ENCODE results near the gene U2AF1L4. TPM values are rescaled to one million over a fixed set of nuclear protein-coding genes. Genes with fewer than 3 reads are reported as not detected.
A peak's percentile ranks its signal among the peaks of the same experiment; 100 is the strongest.

The U2AF1L4 gene
- total and polyA plus RNA-seq, 10 of the 15 experiments (the other 5 are each of a cell fraction or from before 2014, with no cell fraction given), result 7.9 to 21.6 (median 15.1) TPM

- TF ChIP-seq ZBTB4 (CRISPR knock-in tag; IDR thresholded peaks at IDR 0.05), result no peak
- TF ChIP-seq SMC3 (IDR thresholded peaks at IDR 0.05; ENCODE audit: borderline replicate concordance, low read length), result 0 out of 2 replicates have a peak, but pooled peaks have one; percentile 1
- peak; percentile 42; the same call in 1 of the 2 replicates for TF ChIP-seq SMAD5 (IDR thresholded peaks at IDR 0.05; ENCODE audit: low read depth)
- TF ChIP-seq SUZ12 (IDR thresholded peaks at IDR 0.05; ENCODE audit: unreplicated experiment), result no peak
- TF ChIP-seq BRCA1 (IDR thresholded peaks at IDR 0.05; ENCODE audit: low read depth, low read length), result no peak
- peak; percentile 73 for TF ChIP-seq NFYA (IDR thresholded peaks at IDR 0.05; ENCODE audit: borderline replicate concordance, low read depth, low read length)
- TF ChIP-seq RB1 (IDR thresholded peaks at IDR 0.05; ENCODE audit: borderline replicate concordance), result peak; percentile 75; the same call in 1 of the 2 replicates
- peak; percentile 100 for TF ChIP-seq DPF2 (IDR thresholded peaks at IDR 0.05)
- peak; percentile 47 to 60 for TF ChIP-seq IKZF2 (IDR thresholded peaks at IDR 0.05)
- TF ChIP-seq USF1 (IDR thresholded peaks at IDR 0.05; ENCODE audit: borderline replicate concordance, extremely low read length, insufficient read depth, low read depth, low read length), result no peak
- TF ChIP-seq RFX5 (IDR thresholded peaks at IDR 0.05; ENCODE audit: low read depth, low read length), result peak; percentile 54
- TF ChIP-seq ZNF207 (IDR thresholded peaks at IDR 0.05; ENCODE audit: borderline replicate concordance), result 0 out of 2 replicates have a peak, but pooled peaks have one; percentile 33
- TF ChIP-seq FOXM1 (IDR thresholded peaks at IDR 0.05; ENCODE audit: low read depth, low read length), result 0 out of 2 replicates have a peak, but pooled peaks have one; percentile 15
- peak; percentile 99 for TF ChIP-seq NFYB (IDR thresholded peaks at IDR 0.05; ENCODE audit: insufficient read depth, low read depth, low read length)
- peak; percentile 44; the same call in 1 of the 2 replicates for TF ChIP-seq ZNF622 (IDR thresholded peaks at IDR 0.05)
- TF ChIP-seq ASH2L (IDR thresholded peaks at IDR 0.05; ENCODE audit: borderline replicate concordance, low read depth), result no peak
- peak; percentile 96 for TF ChIP-seq CEBPZ (IDR thresholded peaks at IDR 0.05; ENCODE audit: low read depth, low read length)
- peak; percentile 79; the same call in 1 of the 2 replicates for TF ChIP-seq BACH1 (IDR thresholded peaks at IDR 0.05; ENCODE audit: borderline replicate concordance)
- peak; percentile 77 for TF ChIP-seq KLF5 (IDR thresholded peaks at IDR 0.05; ENCODE audit: partially characterized antibody)
- no peak for TF ChIP-seq RCOR1 (conservative IDR thresholded peaks at IDR 0.05; ENCODE audit: low read depth, low read length)
These were observed 42.8 kb downstream of the U2AF1L4 start (continued) for GRCh38 chr19:35702223-35703012.

Measured in GM12878 (cell line).